Panc1 (cell line): ENCODE results near the gene PRKCB.

ENCODE experiments used
- CTCF ChIP-seq: fragments of 450-650 bp; IDR thresholded peaks from 2 replicates; pipeline ENCODE4 v1.5.1; 2017; ENCODE audit warnings: mild to moderate bottlenecking
- POLR2AphosphoS5 ChIP-seq: IDR thresholded peaks from 2 replicates; pipeline ENCODE4 v1.6.1; 2012; ENCODE audit warnings: mild to moderate bottlenecking, low read depth, low read length, moderate library complexity
- REST ChIP-seq, 2 experiments: IDR thresholded peaks; 2 replicates each; pipeline ENCODE4 v1.6.1; 2011 to 2012; ENCODE audit warnings: low read depth in 2 of 2, control low read depth in 1 of 2, low read length in 1 of 2, mild to moderate bottlenecking in 1 of 2, moderate library complexity in 1 of 2; ENCODE audit not compliant: insufficient read depth in 1 of 2
- SIN3A ChIP-seq: IDR thresholded peaks from 2 replicates; pipeline ENCODE4 v1.6.1; 2012; ENCODE audit warnings: low read depth, mild to moderate bottlenecking, low read length, moderate library complexity, borderline replicate concordance; ENCODE audit not compliant: insufficient read depth
- TCF7L2 ChIP-seq: IDR thresholded peaks from 2 replicates; pipeline ENCODE4 v1.6.1; 2011; ENCODE audit warnings: mild to moderate bottlenecking, low read depth, low read length, inconsistent platforms

GRCh38 chr16:23991066-23991465, 155.3 kb downstream of the PRKCB start:
- TF ChIP-seq CTCF (no peak), TCF7L2 (no peak), REST (IDR thresholded peaks at IDR 0.05; ENCODE audit: insufficient read depth in 1 of 2, low read depth in 2 of 2, low read length in 1 of 2) (no peak), POLR2AphosphoS5 (no peak), SIN3A (no peak)
